ENCODE results near the gene PLCB4. TPM values are rescaled to one million over a fixed set of nuclear protein-coding genes. Genes with fewer than 3 reads are reported as not detected.

Gene PLCB4
- total RNA-seq, 2 experiments from 2014 or later: 0.06 TPM; not detected in 1

GRCh38 chr20:9154464-9155024 is 85.7 kb downstream of the PLCB4 start:
- TF ChIP-seq CTCF (IDR thresholded peaks at IDR 0.05): no peak
- no peaks in the 10 kb centered on the region for H3K4me1 Mint-ChIP-seq (ENCODE audit: low read depth)
- Histone ChIP-seq H3K27me3 (ENCODE audit: control insufficient read depth in 1 of 2, insufficient read depth in 2 of 2, low read length in 2 of 2) (no peaks in the 10 kb centered on the region), H3K9me3 (ENCODE audit: control insufficient read depth in 1 of 2, insufficient read depth in 1 of 2, low read length in 2 of 2) (no peaks in the 10 kb centered on the region), H3K4me1 (ENCODE audit: insufficient read depth, low read length) (no peaks in the 10 kb centered on the region), H3K36me3 (ENCODE audit: insufficient read depth, low read length) (no peaks in the 10 kb centered on the region), H3K27ac (ENCODE audit: low read depth in 1 of 2, low read length in 2 of 2) (no peak overlapping the region), H3K4me3 (ENCODE audit: low read length) (no peak overlapping the region)
- H3K27me3 Mint-ChIP-seq: no peaks in the 10 kb centered on the region
- DNase-seq: no peak
- H3K36me3 Mint-ChIP-seq (ENCODE audit: low read depth): no peaks in the 10 kb centered on the region
- H3K4me3 Mint-ChIP-seq: no peak overlapping the region
- intact Hi-C loops (cut with DNase I, micrococcal nuclease): no loop called here
- no peak overlapping the region for H3K27ac Mint-ChIP-seq
- peaks cover 10% of the 10 kb centered on the region for H3K9me3 Mint-ChIP-seq
- no peak for ATAC-seq (ENCODE audit: poor library complexity)
- CTCF ChIA-PET: no interaction called here
- POLR2A ChIA-PET: no interaction called here

- Histone ChIP-seq H3K4me3 (ENCODE audit: low read length) (no peak overlapping the region), H3K36me3 (ENCODE audit: insufficient read depth, low read length) (no peaks in the 10 kb centered on the region), H3K4me1 (ENCODE audit: insufficient read depth, low read length) (no peaks in the 10 kb centered on the region), H3K9me3 (ENCODE audit: control insufficient read depth in 1 of 2, insufficient read depth in 1 of 2, low read length in 2 of 2) (no peaks in the 10 kb centered on the region), H3K27ac (ENCODE audit: low read depth in 1 of 2, low read length in 2 of 2) (no peak overlapping the region), H3K27me3 (ENCODE audit: control insufficient read depth in 1 of 2, insufficient read depth in 2 of 2, low read length in 2 of 2) (no peaks in the 10 kb centered on the region)
- H3K36me3 Mint-ChIP-seq (ENCODE audit: low read depth): no peaks in the 10 kb centered on the region
- DNase-seq: no peak
- ChIA-PET CTCF (no interaction called here), POLR2A (no interaction called here)
- H3K4me1 Mint-ChIP-seq (ENCODE audit: low read depth): peaks cover 10% of the 10 kb centered on the region
- no peak for ATAC-seq (ENCODE audit: poor library complexity)
- H3K27ac Mint-ChIP-seq: no peak overlapping the region
- intact Hi-C loops (cut with DNase I, micrococcal nuclease): no loop called here
- no peak for TF ChIP-seq CTCF (IDR thresholded peaks at IDR 0.05)
- peaks cover 7% of the 10 kb centered on the region for H3K9me3 Mint-ChIP-seq
- no peaks in the 10 kb centered on the region for H3K27me3 Mint-ChIP-seq
- H3K4me3 Mint-ChIP-seq: no peak overlapping the region
Measured at GRCh38 chr20:9156529-9157280, 87.8 kb downstream of the PLCB4 start.

- ATAC-seq (ENCODE audit: poor library complexity) (no peak), DNase-seq (no peak)
- Histone ChIP-seq H3K4me3 (ENCODE audit: low read length) (no peak overlapping the region), H3K27me3 (ENCODE audit: control insufficient read depth in 1 of 2, insufficient read depth in 2 of 2, low read length in 2 of 2) (no peaks in the 10 kb centered on the region), H3K4me1 (ENCODE audit: insufficient read depth, low read length) (no peaks in the 10 kb centered on the region), H3K27ac (ENCODE audit: low read depth in 1 of 2, low read length in 2 of 2) (no peak overlapping the region), H3K36me3 (ENCODE audit: insufficient read depth, low read length) (no peaks in the 10 kb centered on the region), H3K9me3 (ENCODE audit: control insufficient read depth in 1 of 2, insufficient read depth in 1 of 2, low read length in 2 of 2) (no peaks in the 10 kb centered on the region)
- intact Hi-C loops (cut with DNase I, micrococcal nuclease): no loop called here
- no peak overlapping the region for H3K27ac Mint-ChIP-seq
- no peaks in the 10 kb centered on the region for H3K9me3 Mint-ChIP-seq
- POLR2A ChIA-PET: no interaction called here
- H3K4me3 Mint-ChIP-seq: no peak overlapping the region
- TF ChIP-seq CTCF (IDR thresholded peaks at IDR 0.05): no peak
- CTCF ChIA-PET: no interaction called here
- no peaks in the 10 kb centered on the region for H3K27me3 Mint-ChIP-seq
- peaks cover 10% of the 10 kb centered on the region for H3K4me1 Mint-ChIP-seq (ENCODE audit: low read depth)
- H3K36me3 Mint-ChIP-seq (ENCODE audit: low read depth): no peaks in the 10 kb centered on the region
Measured at GRCh38 chr20:9160331-9160730, 91.4 kb downstream of the PLCB4 start.

Measured in CD4-positive, alpha-beta T cell (primary cell).